T-helper 17 cell (primary cell): Measurements from ENCODE around the gene PCGF3. TPM values are rescaled to one million over a fixed set of nuclear protein-coding genes. Genes with fewer than 3 reads are reported as not detected.
A peak's percentile ranks its signal among the peaks of the same experiment; 100 is the strongest.

Experiments used
- ATAC-seq: fragments of 150-1000 bp; cut with Tn5 transposase; 2 replicates; pipeline ENCODE4 v1.10.0; 2021; ENCODE audit warnings: mild to moderate bottlenecking, moderate library complexity
- DNase-seq, 3 donors: peaks; one replicate each; pipeline versions ENCODE4 v3.0.0 to v3.0.0-alpha.2; 2020 to 2021
- H3K9me3 ChIP-seq: one replicate; pipeline ENCODE4 v1.7.0; 2013; ENCODE audit warnings: low read length, mild to moderate bottlenecking; ENCODE audit not compliant: control insufficient read depth, poor library complexity, severe bottlenecking
- H3K27ac Mint-ChIP-seq: one replicate; pipeline ENCODE4 v1.8.0; 2022; ENCODE audit warnings: mild to moderate bottlenecking, moderate library complexity, mixed read lengths
- H3K27me3 Mint-ChIP-seq: one replicate; pipeline ENCODE4 v1.8.0; 2022; ENCODE audit warnings: mixed read lengths
- H3K36me3 Mint-ChIP-seq: one replicate; pipeline ENCODE4 v1.8.0; 2022; ENCODE audit warnings: low read depth, mixed read lengths
- H3K4me1 Mint-ChIP-seq: one replicate; pipeline ENCODE4 v1.8.0; 2022; ENCODE audit warnings: mild to moderate bottlenecking, mixed read lengths
- H3K4me3 Mint-ChIP-seq: one replicate; pipeline ENCODE4 v1.8.0; 2022; ENCODE audit warnings: mild to moderate bottlenecking, moderate library complexity, mixed read lengths
- total RNA-seq, 4 donors: library from RNA in 2 of 4; stranded (reverse) in 2 of 4; gene quantifications; one replicate each; pipeline ENCODE4 v1.2.3 and lab custom pipeline; 2022 to 2026

Gene PCGF3
- total RNA-seq, 2 donors from 2014 or later, result 31.3 to 38.0 TPM

DNA sequence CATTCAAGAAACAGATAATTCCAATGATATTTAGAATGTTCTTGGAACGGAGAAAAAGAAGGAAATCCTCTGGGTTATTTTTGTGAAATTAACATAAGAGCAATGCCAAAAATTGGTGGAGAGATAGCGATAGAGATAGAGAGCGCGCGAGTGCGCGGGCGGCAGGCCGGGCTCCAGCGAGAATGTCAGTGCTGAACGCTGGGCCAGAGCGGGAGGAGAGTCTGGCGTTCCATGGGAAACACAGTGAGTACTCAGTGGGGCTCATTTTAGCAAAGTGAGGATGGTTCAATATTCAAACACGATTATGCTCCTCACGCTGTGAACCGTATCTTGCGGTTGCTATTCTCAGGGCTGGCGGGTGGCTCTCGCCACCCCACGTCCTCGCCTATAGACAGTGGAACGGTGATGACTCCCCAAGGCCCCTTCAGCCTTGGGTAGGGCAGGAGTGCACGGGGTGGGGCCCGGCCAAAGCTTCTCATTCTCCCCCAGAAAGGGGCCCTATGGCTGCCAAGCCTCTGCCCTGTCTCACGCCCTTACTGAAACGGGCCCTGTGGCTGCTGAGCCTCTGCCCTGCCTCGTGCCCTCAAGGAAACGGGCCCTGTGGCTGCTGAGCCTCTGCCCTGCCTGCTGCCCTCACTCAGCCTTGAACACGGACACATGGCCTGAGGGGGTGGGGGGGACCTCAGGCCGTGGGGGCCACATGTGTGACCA, 103.4 kb downstream of the PCGF3 start:
- no peaks in the 10 kb centered on the region for H3K9me3 ChIP-seq
- ATAC-seq (no peak), DNase-seq (no peak)
- Mint-ChIP-seq H3K27me3 (peaks cover 35% of the 10 kb centered on the region), H3K27ac (peak overlapping the region; percentile 10), H3K36me3 (no peaks in the 10 kb centered on the region), H3K4me1 (no peaks in the 10 kb centered on the region), H3K4me3 (no peak overlapping the region)

DNA sequence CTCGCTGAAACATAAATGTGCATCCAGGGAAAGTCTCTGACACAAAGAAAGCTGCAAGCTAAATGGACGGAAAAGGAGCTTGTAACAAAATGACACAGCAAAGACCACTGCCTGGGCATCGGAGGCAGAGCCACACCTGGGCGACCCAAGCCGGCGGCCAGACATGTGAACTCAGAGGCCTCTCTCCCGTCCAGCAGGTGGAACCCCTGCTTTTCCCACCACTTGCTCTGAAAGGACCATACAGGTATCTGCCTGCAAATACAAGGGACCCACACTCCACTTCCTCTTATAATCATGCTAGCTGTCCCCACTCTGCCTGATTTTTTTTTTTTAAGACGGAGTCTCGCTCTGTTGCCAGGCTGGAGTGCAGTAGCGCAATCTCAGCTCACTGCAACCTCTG, 108.3 kb downstream of the PCGF3 start:
- peaks cover 64% of the 10 kb centered on the region for H3K27me3 Mint-ChIP-seq
- no peaks in the 10 kb centered on the region for H3K9me3 ChIP-seq
- H3K36me3 Mint-ChIP-seq, result no peaks in the 10 kb centered on the region
- ATAC-seq (no peak), DNase-seq (no peak)
- H3K4me3 Mint-ChIP-seq, result no peak overlapping the region
- peaks cover 3% of the 10 kb centered on the region for H3K4me1 Mint-ChIP-seq
- no peak overlapping the region for H3K27ac Mint-ChIP-seq

DNA sequence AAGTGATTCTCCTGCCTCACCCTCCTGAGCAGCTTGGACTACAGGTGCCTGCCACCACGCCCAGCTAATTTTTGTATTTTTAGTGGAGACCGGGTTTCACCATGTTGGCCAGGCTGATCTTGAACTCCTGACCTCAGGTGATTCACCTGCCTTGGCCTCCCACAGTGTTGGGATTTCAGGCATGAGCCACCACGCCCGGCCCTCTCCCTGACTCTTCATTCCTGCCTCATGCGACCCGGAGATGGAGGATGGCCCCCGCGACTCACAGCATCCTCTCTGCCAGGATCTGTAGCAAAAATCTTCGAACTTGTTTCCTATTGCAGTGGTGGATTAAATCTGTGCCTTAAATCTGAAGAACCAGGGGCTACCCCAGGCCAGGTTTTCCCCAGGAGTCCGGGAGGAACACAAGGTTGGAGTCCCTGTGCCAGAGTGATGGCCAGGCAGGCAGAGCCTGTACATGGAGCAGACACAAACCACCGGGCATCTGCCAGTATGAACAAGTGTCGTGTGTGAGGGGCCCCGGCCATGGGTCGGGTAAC, 108.7 kb downstream of the PCGF3 start:
- H3K27ac Mint-ChIP-seq, result no peak overlapping the region
- DNase-seq (no peak), ATAC-seq (no peak)
- H3K36me3 Mint-ChIP-seq, result no peaks in the 10 kb centered on the region
- peaks cover 64% of the 10 kb centered on the region for H3K27me3 Mint-ChIP-seq
- H3K4me1 Mint-ChIP-seq, result peaks cover 3% of the 10 kb centered on the region
- H3K9me3 ChIP-seq, result no peaks in the 10 kb centered on the region
- no peak overlapping the region for H3K4me3 Mint-ChIP-seq

DNA sequence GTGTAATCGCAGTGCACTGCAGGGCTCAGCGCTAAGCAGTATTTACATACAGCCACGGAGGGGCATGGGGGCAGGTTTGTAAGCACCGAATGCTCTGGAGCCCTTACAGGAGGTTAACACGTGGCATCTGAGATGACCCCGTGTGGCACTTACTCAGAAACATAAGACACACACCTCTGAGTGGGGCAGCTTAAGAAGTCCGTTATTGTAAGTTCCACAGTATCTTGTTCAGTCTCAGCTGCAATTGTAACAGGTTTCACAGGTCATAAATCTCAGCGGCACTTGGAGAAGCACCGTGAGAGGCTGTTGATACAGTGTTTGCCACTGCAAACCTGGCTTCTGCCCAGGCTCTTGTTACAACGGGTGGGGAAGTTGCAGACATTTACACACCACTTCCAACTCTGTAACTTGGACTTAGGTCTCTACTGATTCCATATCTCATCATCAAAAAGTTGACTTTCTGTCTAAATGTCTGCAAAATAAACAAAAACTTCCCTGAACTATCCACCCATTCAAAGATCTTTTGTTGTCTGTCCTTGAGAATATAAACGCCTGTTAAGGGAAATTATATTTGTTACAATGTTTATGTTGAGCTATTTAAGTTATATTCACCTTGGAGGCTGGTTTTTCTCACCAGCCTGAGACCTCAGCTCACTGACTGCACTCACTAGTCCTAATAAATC, 110.0 kb downstream of the PCGF3 start:
- H3K27ac Mint-ChIP-seq, result no peak overlapping the region
- H3K4me1 Mint-ChIP-seq, result peaks cover 3% of the 10 kb centered on the region
- H3K27me3 Mint-ChIP-seq, result peaks cover 63% of the 10 kb centered on the region
- no peaks in the 10 kb centered on the region for H3K36me3 Mint-ChIP-seq
- no peak overlapping the region for H3K4me3 Mint-ChIP-seq
- ATAC-seq, result no peak
- no peak for DNase-seq
- H3K9me3 ChIP-seq, result no peaks in the 10 kb centered on the region

DNA sequence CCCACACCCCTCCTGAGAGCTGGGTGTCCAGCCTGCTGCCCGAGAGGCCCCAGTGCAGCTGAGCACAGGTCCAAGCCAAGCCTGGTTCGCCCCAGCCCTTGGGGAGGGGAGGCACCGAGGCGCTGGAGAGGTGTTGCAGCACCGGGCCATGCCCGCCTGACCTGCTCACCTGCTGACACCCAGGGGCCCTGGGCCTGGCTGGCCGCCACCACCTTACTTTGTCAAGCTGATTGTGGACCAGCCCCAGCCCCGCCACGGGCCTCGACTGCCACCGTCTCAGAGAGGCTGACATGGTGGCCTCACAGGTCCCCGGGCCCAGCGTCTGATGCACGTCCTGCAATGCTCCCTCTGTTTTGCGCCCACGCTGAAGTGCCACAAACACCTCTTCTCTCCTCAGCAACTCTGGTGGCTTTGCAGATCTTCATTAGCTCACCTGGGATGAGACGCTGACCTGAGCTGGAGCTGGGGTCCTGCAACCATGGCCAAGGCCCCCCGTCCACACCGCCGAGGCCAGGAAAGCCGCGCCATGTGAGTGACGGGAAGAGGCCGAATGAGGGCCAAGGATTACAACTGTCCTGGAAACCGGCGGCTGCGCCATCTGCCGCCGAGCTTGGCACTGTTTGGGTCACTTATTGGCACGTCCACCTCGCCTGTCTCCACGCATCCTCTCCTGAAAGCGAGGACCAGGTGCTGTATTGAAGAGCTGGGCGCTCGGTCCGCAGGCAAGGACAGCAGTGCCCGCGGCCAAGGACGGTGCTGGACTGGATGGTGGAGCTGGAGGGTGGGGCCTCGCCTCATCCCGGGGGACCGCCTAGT, 112.7 kb downstream of the PCGF3 start:
- Mint-ChIP-seq H3K4me1 (peaks cover 3% of the 10 kb centered on the region), H3K4me3 (no peak overlapping the region), H3K27me3 (peaks cover 60% of the 10 kb centered on the region), H3K27ac (no peak overlapping the region), H3K36me3 (peaks cover 6% of the 10 kb centered on the region)
- DNase-seq (no peak), ATAC-seq (no peak)
- H3K9me3 ChIP-seq, result no peaks in the 10 kb centered on the region

DNA sequence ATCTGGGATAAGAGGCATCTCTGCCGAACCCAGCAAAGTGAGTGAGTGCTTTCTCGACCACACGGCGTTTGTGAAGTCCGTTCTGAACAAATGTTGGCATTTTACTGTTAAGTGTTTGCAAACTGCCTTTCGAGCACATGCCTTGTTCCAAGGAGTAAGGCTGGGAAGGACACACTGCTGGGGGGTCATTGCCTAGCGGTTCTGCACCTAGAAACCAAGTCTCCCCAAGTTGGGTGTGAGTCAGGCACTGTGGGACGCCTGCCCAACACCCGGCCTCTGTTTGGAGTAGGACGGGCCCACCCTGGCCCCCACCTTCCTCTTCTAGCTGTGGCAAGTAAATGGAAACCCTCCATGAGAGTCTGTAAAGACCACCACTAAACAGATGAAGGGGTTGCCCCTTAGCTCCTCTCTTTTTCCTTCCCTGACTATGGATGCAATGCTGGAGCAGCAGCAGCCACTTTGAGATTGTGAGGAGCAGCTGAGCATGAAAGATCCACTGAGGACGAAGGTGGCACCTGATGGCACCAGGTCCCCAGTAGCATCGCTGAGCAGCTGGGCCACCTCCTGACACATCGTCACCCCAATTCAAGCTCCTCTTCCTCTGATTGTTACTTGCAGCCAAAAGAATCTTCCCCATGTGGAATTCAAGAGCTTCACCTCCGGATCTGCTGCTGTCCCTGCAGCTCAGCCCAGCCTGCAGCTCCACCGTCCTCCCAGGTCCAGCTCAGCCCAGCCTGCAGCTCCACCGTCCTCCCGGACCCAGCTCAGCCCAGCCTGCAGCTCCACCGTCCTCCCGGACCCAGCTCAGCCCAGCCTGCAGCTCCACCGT, 114.0 kb downstream of the PCGF3 start:
- DNase-seq, result no peak
- Mint-ChIP-seq H3K4me3 (no peak overlapping the region), H3K4me1 (peaks cover 3% of the 10 kb centered on the region), H3K36me3 (peaks cover 6% of the 10 kb centered on the region), H3K27ac (no peak overlapping the region), H3K27me3 (peaks cover 55% of the 10 kb centered on the region)
- no peak for ATAC-seq
- H3K9me3 ChIP-seq, result no peaks in the 10 kb centered on the region

Other genes with a start within 250 kb of the PCGF3 start
- gene ZNF721, start 206.7 kb upstream of the PCGF3 start, total RNA-seq, result 10 to 100 TPM; 26.3 to 38.9 TPM
- 10 to 100 TPM; 68.1 to 69.8 TPM for gene PIGG, start 206.6 kb upstream of the PCGF3 start, total RNA-seq
- not detected for gene TMEM271, start 129.5 kb upstream of the PCGF3 start, total RNA-seq
- 10 to 100 TPM; 10.2 to 11.5 TPM for gene PDE6B, start 80.3 kb upstream of the PCGF3 start, total RNA-seq
- 100 to 1,000 TPM in 1 of 2 donors, 10 to 100 TPM in 1; 98.4 to 120 TPM for gene ATP5ME, start 31.6 kb upstream of the PCGF3 start, total RNA-seq
- gene MYL5, start 31.3 kb upstream of the PCGF3 start, total RNA-seq, result 10 to 100 TPM; 20.3 to 22.9 TPM
- 1 to 10 TPM; 1.1 to 2.7 TPM for gene SLC49A3, start 16.7 kb upstream of the PCGF3 start, total RNA-seq
- 1 to 10 TPM; 3.1 to 3.7 TPM for gene CPLX1, start 120.3 kb downstream of the PCGF3 start, total RNA-seq
- 100 to 1,000 TPM; 192 to 215 TPM for gene GAK, start 226.5 kb downstream of the PCGF3 start, total RNA-seq
- 10 to 100 TPM; 36.9 to 43.6 TPM for gene TMEM175, start 226.6 kb downstream of the PCGF3 start, total RNA-seq